MM.1S (cell line): ENCODE measurements around the gene APLP2.

ENCODE experiments used
- DNase-seq: peaks from one replicate; pipeline ENCODE4 v3.0.0-alpha.2; 2015
- H2AFZ ChIP-seq: fragments of 300-600 bp; sonication (generic); 2 replicates; pipeline ENCODE4 v1.6.0; 2016; ENCODE audit warnings: antibody characterized with exemption, low read length
- H3F3A ChIP-seq: fragments of 300-600 bp; sonication (generic); 2 replicates; pipeline ENCODE4 v1.6.1; 2016; ENCODE audit warnings: mild to moderate bottlenecking, antibody characterized with exemption, low read length, moderate library complexity, mixed read lengths; ENCODE audit not compliant: insufficient read depth
- H3K27ac ChIP-seq: fragments of 300-600 bp; sonication (generic); 2 replicates; pipeline ENCODE4 v1.5.1; 2016; ENCODE audit warnings: mild to moderate bottlenecking, low read length
- H3K27me3 ChIP-seq: fragments of 300-600 bp; sonication (generic); replicated peaks from 2 replicates; pipeline ENCODE4 v1.6.0; 2016; ENCODE audit warnings: low read length; ENCODE audit not compliant: insufficient read depth
- H3K36me3 ChIP-seq: fragments of 300-600 bp; sonication (generic); replicated peaks from 2 replicates; pipeline ENCODE4 v1.6.1; 2016; ENCODE audit warnings: mild to moderate bottlenecking, low read length, mixed read lengths; ENCODE audit not compliant: insufficient read depth
- H3K4me1 ChIP-seq: fragments of 300-600 bp; sonication (generic); 2 replicates; pipeline ENCODE4 v1.6.1; 2016; ENCODE audit warnings: low read length, mixed read lengths
- H3K4me2 ChIP-seq: fragments of 300-600 bp; sonication (generic); 2 replicates; pipeline ENCODE4 v1.6.0; 2016; ENCODE audit warnings: low read depth, low read length
- H3K4me3 ChIP-seq: fragments of 300-600 bp; sonication (generic); 2 replicates; pipeline ENCODE4 v1.5.1; 2016; ENCODE audit warnings: low read length, mixed read lengths
- H3K79me2 ChIP-seq: fragments of 300-600 bp; sonication (generic); 2 replicates; pipeline ENCODE4 v1.6.1; 2016; ENCODE audit warnings: mixed run types, low read length, mixed read lengths
- H3K9ac ChIP-seq: fragments of 300-600 bp; sonication (generic); 2 replicates; pipeline ENCODE4 v1.6.1; 2016; ENCODE audit warnings: low read length, mixed read lengths
- H3K9me2 ChIP-seq: fragments of 300-600 bp; sonication (generic); replicated peaks from 2 replicates; pipeline ENCODE4 v1.6.1; 2016; ENCODE audit warnings: mild to moderate bottlenecking, low read length, mixed read lengths; ENCODE audit not compliant: insufficient read depth
- H3K9me3 ChIP-seq: fragments of 300-600 bp; sonication (generic); replicated peaks from 2 replicates; pipeline ENCODE4 v1.6.1; 2016; ENCODE audit warnings: mild to moderate bottlenecking, low read length, mixed read lengths; ENCODE audit not compliant: insufficient read depth
- H4K20me1 ChIP-seq: fragments of 300-600 bp; sonication (generic); 2 replicates; pipeline ENCODE4 v1.6.1; 2016; ENCODE audit warnings: mild to moderate bottlenecking, low read length, moderate library complexity, mixed read lengths; ENCODE audit not compliant: insufficient read depth
- EZH2 ChIP-seq: fragments of 300-600 bp; sonication (generic); optimal IDR thresholded peaks from 2 replicates; pipeline ENCODE3; 2017; ENCODE audit warnings: low read depth, mild to moderate bottlenecking, antibody characterized with exemption, low read length, mixed read lengths
- EZH2phosphoT487 ChIP-seq: fragments of 300-600 bp; sonication (generic); IDR thresholded peaks from 2 replicates; pipeline ENCODE4 v1.6.1; 2018; ENCODE audit warnings: antibody characterized with exemption, low read length
- TF ChIP-seq, protein P1 (sequence below): fragments of 300-600 bp; sonication (generic); IDR thresholded peaks from 2 replicates; pipeline ENCODE4 v1.5.1; 2016; ENCODE audit warnings: antibody characterized with exemption, low read length, mixed read lengths

Gene APLP2

DNA sequence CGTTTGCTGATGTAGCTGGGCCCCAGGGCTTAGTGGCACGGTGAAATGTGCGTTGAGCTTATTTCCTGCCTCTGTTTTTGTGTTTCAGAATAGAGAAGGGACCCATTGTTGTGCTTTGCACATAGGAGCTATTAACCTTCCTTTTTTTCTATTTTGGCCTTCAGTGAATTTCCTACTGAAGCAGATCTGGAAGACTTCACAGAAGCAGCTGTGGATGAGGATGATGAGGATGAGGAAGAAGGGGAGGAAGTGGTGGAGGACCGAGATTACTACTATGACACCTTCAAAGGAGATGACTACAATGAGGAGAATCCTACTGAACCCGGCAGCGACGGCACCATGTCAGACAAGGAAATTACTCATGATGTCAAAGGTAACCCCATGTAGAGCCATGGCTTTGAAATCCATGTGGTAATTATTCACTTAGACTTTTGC lies 52.5 kb downstream of the APLP2 start:
- TF ChIP-seq, protein P1, sequence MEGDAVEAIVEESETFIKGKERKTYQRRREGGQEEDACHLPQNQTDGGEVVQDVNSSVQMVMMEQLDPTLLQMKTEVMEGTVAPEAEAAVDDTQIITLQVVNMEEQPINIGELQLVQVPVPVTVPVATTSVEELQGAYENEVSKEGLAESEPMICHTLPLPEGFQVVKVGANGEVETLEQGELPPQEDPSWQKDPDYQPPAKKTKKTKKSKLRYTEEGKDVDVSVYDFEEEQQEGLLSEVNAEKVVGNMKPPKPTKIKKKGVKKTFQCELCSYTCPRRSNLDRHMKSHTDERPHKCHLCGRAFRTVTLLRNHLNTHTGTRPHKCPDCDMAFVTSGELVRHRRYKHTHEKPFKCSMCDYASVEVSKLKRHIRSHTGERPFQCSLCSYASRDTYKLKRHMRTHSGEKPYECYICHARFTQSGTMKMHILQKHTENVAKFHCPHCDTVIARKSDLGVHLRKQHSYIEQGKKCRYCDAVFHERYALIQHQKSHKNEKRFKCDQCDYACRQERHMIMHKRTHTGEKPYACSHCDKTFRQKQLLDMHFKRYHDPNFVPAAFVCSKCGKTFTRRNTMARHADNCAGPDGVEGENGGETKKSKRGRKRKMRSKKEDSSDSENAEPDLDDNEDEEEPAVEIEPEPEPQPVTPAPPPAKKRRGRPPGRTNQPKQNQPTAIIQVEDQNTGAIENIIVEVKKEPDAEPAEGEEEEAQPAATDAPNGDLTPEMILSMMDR, result no peak
- TF ChIP-seq EZH2, result no peak
- no peak for TF ChIP-seq EZH2phosphoT487
- H3K27ac ChIP-seq, result no peak overlapping the region
- no peak overlapping the region for H3K4me3 ChIP-seq
- no peak overlapping the region for H3K4me2 ChIP-seq
- no peaks in the 10 kb centered on the region for H3K9me3 ChIP-seq
- H3K4me1 ChIP-seq, result peaks cover 20% of the 10 kb centered on the region
- no peaks in the 10 kb centered on the region for H3K27me3 ChIP-seq
- no peaks in the 10 kb centered on the region for H3K36me3 ChIP-seq
- H4K20me1 ChIP-seq, result peaks cover 6% of the 10 kb centered on the region; the same call in 1 of the 2 replicates
- no peak for DNase-seq
- H3F3A ChIP-seq, result peaks cover 13% of the 10 kb centered on the region
- no peak overlapping the region for H3K9ac ChIP-seq
- H2AFZ ChIP-seq, result no peak overlapping the region
- no peaks in the 10 kb centered on the region for H3K9me2 ChIP-seq
- H3K79me2 ChIP-seq, result no peaks in the 10 kb centered on the region

DNA sequence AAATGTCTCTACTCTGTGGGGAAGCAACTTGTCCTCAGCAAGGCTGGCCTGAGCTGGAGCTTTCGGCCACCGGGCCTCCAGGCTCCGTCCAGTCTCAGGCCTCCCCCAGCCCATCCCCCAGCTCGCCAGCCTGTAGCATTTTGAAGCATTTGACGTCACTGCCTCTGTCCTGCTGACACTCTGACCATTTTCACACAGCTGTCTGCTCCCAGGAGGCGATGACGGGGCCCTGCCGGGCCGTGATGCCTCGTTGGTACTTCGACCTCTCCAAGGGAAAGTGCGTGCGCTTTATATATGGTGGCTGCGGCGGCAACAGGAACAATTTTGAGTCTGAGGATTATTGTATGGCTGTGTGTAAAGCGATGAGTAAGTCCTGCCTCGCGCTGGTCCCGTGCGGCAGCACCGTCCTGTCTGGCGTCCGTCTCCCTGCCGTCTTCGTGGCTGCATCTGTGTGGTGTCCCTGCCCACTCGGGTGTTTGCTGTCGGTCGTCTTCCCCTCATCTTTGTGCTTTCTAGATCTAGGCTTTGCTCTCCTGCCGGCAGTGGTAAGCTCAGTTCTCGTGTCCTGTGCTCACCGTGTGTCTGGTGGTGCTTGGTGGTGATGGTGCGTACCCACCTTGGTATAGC lies 53.8 kb downstream of the APLP2 start:
- no peak for DNase-seq
- Histone ChIP-seq H3K9ac (no peak overlapping the region), H3K4me1 (peaks cover 10% of the 10 kb centered on the region), H3K9me2 (no peaks in the 10 kb centered on the region), H3K36me3 (no peaks in the 10 kb centered on the region), H3K4me2 (no peak overlapping the region), H3K9me3 (no peaks in the 10 kb centered on the region), H4K20me1 (peaks cover 4% of the 10 kb centered on the region; the same call in 1 of the 2 replicates), H2AFZ (no peak overlapping the region), H3K4me3 (no peak overlapping the region), H3K27ac (no peak overlapping the region), H3F3A (peaks cover 7% of the 10 kb centered on the region), H3K27me3 (no peaks in the 10 kb centered on the region), H3K79me2 (no peaks in the 10 kb centered on the region)
- TF ChIP-seq, protein P1, result no peak
- TF ChIP-seq EZH2phosphoT487, result no peak
- no peak for TF ChIP-seq EZH2

DNA sequence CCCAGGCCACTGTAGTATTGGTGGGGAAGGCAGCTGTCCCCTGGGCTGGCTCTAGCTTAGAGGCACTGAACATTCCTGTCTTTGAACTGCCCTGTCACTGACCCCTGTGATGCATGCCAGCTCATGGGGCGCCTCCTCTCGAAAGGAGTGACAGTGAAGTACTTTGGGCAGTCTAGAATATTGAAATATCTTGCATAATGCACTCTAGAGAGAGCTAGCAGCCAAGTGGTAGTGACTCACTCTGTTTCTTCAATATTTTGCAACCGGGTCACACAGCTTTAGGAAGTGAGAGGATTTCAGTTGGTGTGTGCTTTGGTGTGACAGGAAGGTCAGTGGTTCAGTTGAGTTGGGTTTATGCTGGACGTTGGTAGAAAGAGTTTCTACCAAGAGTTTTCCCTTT lies 54.4 kb downstream of the APLP2 start:
- Histone ChIP-seq H3K79me2 (no peaks in the 10 kb centered on the region), H3K9me3 (no peaks in the 10 kb centered on the region), H3K36me3 (no peaks in the 10 kb centered on the region), H3K9me2 (no peaks in the 10 kb centered on the region), H3K9ac (no peak overlapping the region), H3F3A (peaks cover 1% of the 10 kb centered on the region; the same call in 1 of the 2 replicates), H2AFZ (no peak overlapping the region), H3K4me2 (no peak overlapping the region), H3K27ac (no peak overlapping the region), H3K4me1 (peaks cover 4% of the 10 kb centered on the region), H3K27me3 (no peaks in the 10 kb centered on the region), H3K4me3 (no peak overlapping the region), H4K20me1 (no peaks in the 10 kb centered on the region)
- TF ChIP-seq EZH2, result no peak
- TF ChIP-seq, protein P1, result no peak
- TF ChIP-seq EZH2phosphoT487, result no peak
- DNase-seq, result no peak
